ENCODE data around the gene CYP24A1. TPM values are rescaled to one million over a fixed set of nuclear protein-coding genes. Genes with fewer than 3 reads are reported as not detected.

Gene CYP24A1
- total and polyA plus RNA-seq, 2 of the 13 experiments (the other 11 are each of a cell fraction or from before 2014, with no cell fraction given), result 9.4 to 32.7 TPM

DNA sequence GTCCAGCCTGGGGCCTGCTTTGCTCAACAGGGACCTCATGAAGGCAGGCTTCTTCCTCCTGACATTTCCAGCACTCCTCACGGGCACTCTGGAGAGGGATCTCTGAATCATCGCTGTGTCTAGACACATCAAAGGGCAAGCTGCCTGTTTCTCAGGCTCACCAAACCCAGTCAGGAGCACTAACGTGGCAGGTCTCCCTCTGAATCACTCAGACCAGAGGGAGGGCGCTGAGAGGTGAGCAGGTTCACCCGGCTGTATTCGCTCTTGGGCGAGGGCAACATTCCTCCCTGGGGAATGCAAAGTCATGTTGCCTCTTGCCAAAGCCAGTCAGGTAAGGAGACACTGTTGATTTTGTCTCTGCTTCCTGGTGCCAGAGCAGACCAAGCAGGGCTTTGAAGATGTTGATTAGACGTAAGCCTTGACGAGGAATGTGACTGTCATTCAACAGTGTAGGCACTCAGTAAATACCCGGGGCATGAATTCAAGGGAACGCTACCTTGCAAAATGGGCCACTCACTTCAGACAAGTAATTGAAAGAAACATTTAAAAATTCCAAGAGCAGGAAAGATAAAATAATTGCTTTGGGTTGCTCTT is 50.1 kb downstream of the CYP24A1 start (continued):
- TF ChIP-seq, protein P1, sequence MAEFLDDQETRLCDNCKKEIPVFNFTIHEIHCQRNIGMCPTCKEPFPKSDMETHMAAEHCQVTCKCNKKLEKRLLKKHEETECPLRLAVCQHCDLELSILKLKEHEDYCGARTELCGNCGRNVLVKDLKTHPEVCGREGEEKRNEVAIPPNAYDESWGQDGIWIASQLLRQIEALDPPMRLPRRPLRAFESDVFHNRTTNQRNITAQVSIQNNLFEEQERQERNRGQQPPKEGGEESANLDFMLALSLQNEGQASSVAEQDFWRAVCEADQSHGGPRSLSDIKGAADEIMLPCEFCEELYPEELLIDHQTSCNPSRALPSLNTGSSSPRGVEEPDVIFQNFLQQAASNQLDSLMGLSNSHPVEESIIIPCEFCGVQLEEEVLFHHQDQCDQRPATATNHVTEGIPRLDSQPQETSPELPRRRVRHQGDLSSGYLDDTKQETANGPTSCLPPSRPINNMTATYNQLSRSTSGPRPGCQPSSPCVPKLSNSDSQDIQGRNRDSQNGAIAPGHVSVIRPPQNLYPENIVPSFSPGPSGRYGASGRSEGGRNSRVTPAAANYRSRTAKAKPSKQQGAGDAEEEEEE (CRISPR knock-in tag; IDR thresholded peaks at IDR 0.05; ENCODE audit: borderline replicate concordance), result peak; percentile 54; the same call in 1 of the 2 replicates
- no peak; the same call in 1 of the 2 replicates for TF ChIP-seq SP140L (CRISPR knock-in tag; IDR thresholded peaks at IDR 0.05; ENCODE audit: borderline replicate concordance)
- TF ChIP-seq ZNF331 (CRISPR knock-in tag; IDR thresholded peaks at IDR 0.05), result peak; percentile 97
- peak; percentile 97 for TF ChIP-seq SMAD3 (CRISPR knock-in tag; IDR thresholded peaks at IDR 0.05)
- TF ChIP-seq BHLHE40 (IDR thresholded peaks at IDR 0.05; ENCODE audit: low read length), result peak; percentile 85; the same call in 1 of the 2 replicates
- TF ChIP-seq FOXK1 (CRISPR knock-in tag; IDR thresholded peaks at IDR 0.05; ENCODE audit: borderline replicate concordance, low read depth), result peak; percentile 98
- peak; percentile 100 for TF ChIP-seq RXRA (CRISPR knock-in tag; IDR thresholded peaks at IDR 0.05)
- TF ChIP-seq, protein P2, sequence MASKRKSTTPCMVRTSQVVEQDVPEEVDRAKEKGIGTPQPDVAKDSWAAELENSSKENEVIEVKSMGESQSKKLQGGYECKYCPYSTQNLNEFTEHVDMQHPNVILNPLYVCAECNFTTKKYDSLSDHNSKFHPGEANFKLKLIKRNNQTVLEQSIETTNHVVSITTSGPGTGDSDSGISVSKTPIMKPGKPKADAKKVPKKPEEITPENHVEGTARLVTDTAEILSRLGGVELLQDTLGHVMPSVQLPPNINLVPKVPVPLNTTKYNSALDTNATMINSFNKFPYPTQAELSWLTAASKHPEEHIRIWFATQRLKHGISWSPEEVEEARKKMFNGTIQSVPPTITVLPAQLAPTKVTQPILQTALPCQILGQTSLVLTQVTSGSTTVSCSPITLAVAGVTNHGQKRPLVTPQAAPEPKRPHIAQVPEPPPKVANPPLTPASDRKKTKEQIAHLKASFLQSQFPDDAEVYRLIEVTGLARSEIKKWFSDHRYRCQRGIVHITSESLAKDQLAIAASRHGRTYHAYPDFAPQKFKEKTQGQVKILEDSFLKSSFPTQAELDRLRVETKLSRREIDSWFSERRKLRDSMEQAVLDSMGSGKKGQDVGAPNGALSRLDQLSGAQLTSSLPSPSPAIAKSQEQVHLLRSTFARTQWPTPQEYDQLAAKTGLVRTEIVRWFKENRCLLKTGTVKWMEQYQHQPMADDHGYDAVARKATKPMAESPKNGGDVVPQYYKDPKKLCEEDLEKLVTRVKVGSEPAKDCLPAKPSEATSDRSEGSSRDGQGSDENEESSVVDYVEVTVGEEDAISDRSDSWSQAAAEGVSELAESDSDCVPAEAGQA (IDR thresholded peaks at IDR 0.05; ENCODE audit: low read depth), result peak; percentile 88
- TF ChIP-seq, protein P2 (CRISPR knock-in tag; IDR thresholded peaks at IDR 0.05; ENCODE audit: borderline replicate concordance), result no peak
- TF ChIP-seq, protein P3, sequence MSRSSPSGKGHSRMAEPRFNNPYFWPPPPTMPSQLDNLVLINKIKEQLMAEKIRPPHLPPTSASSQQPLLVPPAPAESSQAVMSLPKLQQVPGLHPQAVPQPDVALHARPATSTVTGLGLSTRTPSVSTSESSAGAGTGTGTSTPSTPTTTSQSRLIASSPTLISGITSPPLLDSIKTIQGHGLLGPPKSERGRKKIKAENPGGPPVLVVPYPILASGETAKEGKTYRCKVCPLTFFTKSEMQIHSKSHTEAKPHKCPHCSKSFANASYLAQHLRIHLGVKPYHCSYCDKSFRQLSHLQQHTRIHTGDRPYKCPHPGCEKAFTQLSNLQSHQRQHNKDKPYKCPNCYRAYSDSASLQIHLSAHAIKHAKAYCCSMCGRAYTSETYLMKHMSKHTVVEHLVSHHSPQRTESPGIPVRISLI (CRISPR knock-in tag; IDR thresholded peaks at IDR 0.05; ENCODE audit: borderline replicate concordance), result no peak; the same call in 1 of the 2 replicates
- 0 out of 2 replicates have a peak, but pooled peaks have one; percentile 7 for TF ChIP-seq ZBTB42 (CRISPR knock-in tag; IDR thresholded peaks at IDR 0.05)
- TF ChIP-seq, protein P4, sequence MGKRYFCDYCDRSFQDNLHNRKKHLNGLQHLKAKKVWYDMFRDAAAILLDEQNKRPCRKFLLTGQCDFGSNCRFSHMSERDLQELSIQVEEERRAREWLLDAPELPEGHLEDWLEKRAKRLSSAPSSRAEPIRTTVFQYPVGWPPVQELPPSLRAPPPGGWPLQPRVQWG (CRISPR knock-in tag; IDR thresholded peaks at IDR 0.05; ENCODE audit: borderline replicate concordance, low read depth), result no peak
- no peak for TF ChIP-seq ZNF207 (IDR thresholded peaks at IDR 0.05; ENCODE audit: borderline replicate concordance)
- no peak for TF ChIP-seq NAIF1 (CRISPR knock-in tag; IDR thresholded peaks at IDR 0.05; ENCODE audit: borderline replicate concordance)
- no peak; the same call in none of the 2 replicates for TF ChIP-seq HOXA5 (CRISPR knock-in tag; IDR thresholded peaks at IDR 0.05)
- TF ChIP-seq XBP1 (CRISPR knock-in tag; IDR thresholded peaks at IDR 0.05), result peak; percentile 95; the same call in 1 of the 2 replicates
- TF ChIP-seq SIX4 (CRISPR knock-in tag; IDR thresholded peaks at IDR 0.05), result peak; percentile 97
- TF ChIP-seq THAP11 (CRISPR knock-in tag; IDR thresholded peaks at IDR 0.05), result peak; percentile 86
- no peak for TF ChIP-seq PCBP2 (optimal IDR thresholded peaks at IDR 0.05; ENCODE audit: low read depth, low read length, poor library complexity, severe bottlenecking)
- no peak for TF ChIP-seq ZNF577 (CRISPR knock-in tag; IDR thresholded peaks at IDR 0.05; ENCODE audit: borderline replicate concordance, low read depth)
- TF ChIP-seq CREM (IDR thresholded peaks at IDR 0.05), result peak; percentile 96
- no peak for TF ChIP-seq CREM (CRISPR knock-in tag; IDR thresholded peaks at IDR 0.05)
